Trophoblast cell (in vitro differentiated cells and primary cell): ENCODE measurements around the gene COLGALT1.
"Not testable (repeated sequence)": the region's sequence is repeated elsewhere in the genome, so short reads cannot be mapped to it uniquely, and the experiment has no call there.

Experiments
- DNase-seq, 2 donors: peaks; one replicate each; pipeline ENCODE4 v3.0.0-alpha.2; 2016
- H2AFZ ChIP-seq: 2 replicates; pipeline ENCODE4 v1.6.1; 2013; ENCODE audit warnings: low read length, moderate library complexity, mild to moderate bottlenecking; ENCODE audit not compliant: insufficient read depth, poor library complexity
- H2AK5ac ChIP-seq: 2 replicates; pipeline ENCODE4 v1.6.1; 2013; ENCODE audit warnings: mild to moderate bottlenecking, low read length
- H2BK120ac ChIP-seq: 2 replicates; pipeline ENCODE4 v1.6.1; 2013; ENCODE audit warnings: low read length, mild to moderate bottlenecking, moderate library complexity; ENCODE audit not compliant: insufficient read depth, poor library complexity
- H2BK12ac ChIP-seq: 2 replicates; pipeline ENCODE4 v1.6.1; 2013; ENCODE audit warnings: mild to moderate bottlenecking, low read length, moderate library complexity
- H2BK5ac ChIP-seq: 2 replicates; pipeline ENCODE4 v1.6.1; 2013; ENCODE audit warnings: low read length, low read depth, moderate library complexity, mild to moderate bottlenecking; ENCODE audit not compliant: poor library complexity
- H3K14ac ChIP-seq: 2 replicates; pipeline ENCODE4 v1.6.1; 2013; ENCODE audit warnings: mild to moderate bottlenecking, low read length
- H3K18ac ChIP-seq: 2 replicates; pipeline ENCODE4 v1.6.1; 2013; ENCODE audit warnings: mild to moderate bottlenecking, low read length
- H3K23ac ChIP-seq: 2 replicates; pipeline ENCODE4 v1.6.1; 2013; ENCODE audit warnings: low read length
- H3K27ac ChIP-seq: 2 replicates; pipeline ENCODE4 v1.5.1; 2013; ENCODE audit warnings: low read depth, mild to moderate bottlenecking, inconsistent platforms, low read length, moderate library complexity
- H3K27me3 ChIP-seq: 2 replicates; pipeline ENCODE4 v1.6.1; 2013; ENCODE audit warnings: inconsistent platforms, mild to moderate bottlenecking, low read length, moderate library complexity; ENCODE audit not compliant: insufficient read depth
- H3K36me3 ChIP-seq, 2 experiments: 1 replicate in 1 of 2; 2 replicates in 1 of 2; pipeline ENCODE4 v1.6.1; 2013; ENCODE audit warnings: low read length in 2 of 2, mild to moderate bottlenecking in 2 of 2, moderate library complexity in 1 of 2; ENCODE audit not compliant: insufficient read depth in 2 of 2, control insufficient read depth in 1 of 2
- H3K4ac ChIP-seq: 2 replicates; pipeline ENCODE4 v1.6.1; 2013; ENCODE audit warnings: low read depth, mild to moderate bottlenecking, low read length, moderate library complexity
- H3K4me1 ChIP-seq, 2 experiments: 1 replicate in 1 of 2; 2 replicates in 1 of 2; pipeline ENCODE4 v1.6.1; 2013; ENCODE audit warnings: low read length in 2 of 2, mild to moderate bottlenecking in 2 of 2, moderate library complexity in 1 of 2; ENCODE audit not compliant: insufficient read depth in 2 of 2, control insufficient read depth in 1 of 2
- H3K4me2 ChIP-seq: 2 replicates; pipeline ENCODE4 v1.6.1; 2013; ENCODE audit warnings: inconsistent platforms, mild to moderate bottlenecking, low read length, moderate library complexity
- H3K4me3 ChIP-seq: 2 replicates; pipeline ENCODE4 v1.5.1; 2013; ENCODE audit warnings: mild to moderate bottlenecking, low read depth, low read length, inconsistent platforms
- H3K79me1 ChIP-seq: one replicate; pipeline ENCODE4 v1.6.1; 2013; ENCODE audit warnings: low read length
- H3K79me2 ChIP-seq: 2 replicates; pipeline ENCODE4 v1.6.1; 2013; ENCODE audit warnings: low read length, mild to moderate bottlenecking; ENCODE audit not compliant: control insufficient read depth, insufficient read depth, poor library complexity
- H3K9ac ChIP-seq: 2 replicates; pipeline ENCODE4 v1.6.1; 2013; ENCODE audit warnings: mild to moderate bottlenecking, low read length
- H3K9me3 ChIP-seq: 2 replicates; pipeline ENCODE4 v1.6.1; 2013; ENCODE audit warnings: low read depth, mild to moderate bottlenecking, control low read depth, inconsistent platforms, low read length; ENCODE audit not compliant: insufficient read depth
- H4K12ac ChIP-seq: 2 replicates; pipeline ENCODE4 v1.6.1; 2013; ENCODE audit warnings: low read depth, mild to moderate bottlenecking, low read length, moderate library complexity
- H4K8ac ChIP-seq: 2 replicates; pipeline ENCODE4 v1.6.1; 2013; ENCODE audit warnings: low read depth, mild to moderate bottlenecking, low read length, moderate library complexity
- H4K91ac ChIP-seq: one replicate; pipeline ENCODE4 v1.6.1; 2013; ENCODE audit warnings: low read depth, mild to moderate bottlenecking, low read length, moderate library complexity
- WGBS: extraction: QIAGEN DNeasy Blood & Tissue Kit; methylation state at CpG from one replicate; pipeline ENCODE4 v1.1.7; 2013; ENCODE audit warnings: missing lambda C conversion rate; ENCODE audit not compliant: insufficient read length, insufficient coverage; ENCODE audit errors: extremely low coverage; 5-methylcytosine and 5-hydroxymethylcytosine counted together

Gene COLGALT1

GRCh38 chr19:17549085-17549740 is 6.2 kb upstream of the COLGALT1 start:
- Histone ChIP-seq H3K4me1 (no peaks in the 10 kb centered on the region), H4K12ac (no peak overlapping the region), H3K4me3 (no peak overlapping the region), H3K36me3 (no peaks in the 10 kb centered on the region), H2BK12ac (no peak overlapping the region), H3K14ac (no peak overlapping the region), H3K79me1 (no peaks in the 10 kb centered on the region), H2BK120ac (no peak overlapping the region), H4K8ac (no peak overlapping the region), H3K9ac (no peak overlapping the region), H3K18ac (no peak overlapping the region), H3K79me2 (no peaks in the 10 kb centered on the region), H2AK5ac (no peak overlapping the region), H3K27me3 (no peaks in the 10 kb centered on the region), H2BK5ac (no peak overlapping the region), H3K9me3 (peaks cover 4% of the 10 kb centered on the region), H3K23ac (no peak overlapping the region), H2AFZ (no peak overlapping the region), H3K4ac (no peak overlapping the region), H4K91ac (no peak overlapping the region), H3K27ac (no peak overlapping the region), H3K4me2 (no peak overlapping the region)
- no peak for DNase-seq
- WGBS = no CpG with 5 or more reads among the region's 5 CpGs

DNA sequence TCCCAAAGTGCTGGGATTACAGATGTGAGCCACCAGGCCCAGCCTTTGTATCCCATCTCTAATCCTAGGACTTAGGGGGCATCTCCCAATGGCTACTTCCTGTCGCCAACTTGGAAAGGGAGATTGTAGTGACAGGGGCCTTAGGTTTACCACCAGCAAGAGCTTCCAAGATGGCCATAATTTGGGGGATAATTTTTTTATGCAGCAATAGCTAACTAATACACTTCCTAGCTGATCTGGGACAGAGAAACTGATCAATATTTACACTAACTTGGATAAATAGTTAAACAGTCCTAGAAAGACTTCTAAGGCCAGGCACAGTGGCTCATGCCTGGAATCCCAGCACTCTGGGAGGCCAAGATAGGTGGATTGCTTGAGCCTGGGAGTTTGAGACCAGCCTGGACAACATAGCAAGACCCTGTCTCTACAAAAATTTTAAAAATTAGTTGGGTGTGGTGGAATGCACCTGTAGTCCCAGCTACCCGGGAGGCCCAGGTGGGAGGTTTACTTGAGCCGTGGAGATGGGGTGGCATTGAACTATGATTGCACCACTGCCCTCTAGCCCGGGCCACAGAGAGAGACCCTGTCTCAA is 5.3 kb upstream of the COLGALT1 start:
- H3K9ac ChIP-seq = no peak overlapping the region
- no peaks in the 10 kb centered on the region for H3K79me2 ChIP-seq
- no peak overlapping the region for H2AFZ ChIP-seq
- H4K91ac ChIP-seq = no peak overlapping the region
- H3K79me1 ChIP-seq = no peaks in the 10 kb centered on the region
- no peak overlapping the region for H3K18ac ChIP-seq
- no peak overlapping the region for H3K23ac ChIP-seq
- no peak overlapping the region for H2BK12ac ChIP-seq
- no peak overlapping the region for H4K8ac ChIP-seq
- H2BK5ac ChIP-seq = no peak overlapping the region
- no CpG with 5 or more reads among the region's 4 CpGs for WGBS
- H2BK120ac ChIP-seq = no peak overlapping the region
- H3K4me1 ChIP-seq = peaks cover 2% of the 10 kb centered on the region in 2 experiments
- H3K36me3 ChIP-seq = no peaks in the 10 kb centered on the region
- H3K4me2 ChIP-seq = no peak overlapping the region
- H4K12ac ChIP-seq = no peak overlapping the region
- H3K14ac ChIP-seq = no peak overlapping the region
- H3K27ac ChIP-seq = no peak overlapping the region
- H3K4ac ChIP-seq = no peak overlapping the region
- H3K27me3 ChIP-seq = no peaks in the 10 kb centered on the region
- H3K9me3 ChIP-seq = no peaks in the 10 kb centered on the region
- H3K4me3 ChIP-seq = no peak overlapping the region
- peak in 1 of 2 donors; percentile 43 for DNase-seq
- no peak overlapping the region for H2AK5ac ChIP-seq

- H4K12ac ChIP-seq, H4K91ac ChIP-seq, H2AFZ ChIP-seq, H3K79me1 ChIP-seq, H2AK5ac ChIP-seq, H3K4ac ChIP-seq, H4K8ac ChIP-seq, H3K79me2 ChIP-seq, H3K36me3 ChIP-seq, H3K4me3 ChIP-seq, H2BK5ac ChIP-seq, H2BK120ac ChIP-seq, H3K4me2 ChIP-seq, H3K27ac ChIP-seq, H3K18ac ChIP-seq, H3K14ac ChIP-seq, H3K4me1 ChIP-seq, H2BK12ac ChIP-seq, H3K9me3 ChIP-seq, H3K27me3 ChIP-seq, H3K9ac ChIP-seq, DNase-seq, H3K23ac ChIP-seq: not testable (repeated sequence)
- no CpG with 5 or more reads among the region's 4 CpGs for WGBS
Measured at GRCh38 chr19:17552735-17553134, 2.7 kb upstream of the COLGALT1 start.

DNA sequence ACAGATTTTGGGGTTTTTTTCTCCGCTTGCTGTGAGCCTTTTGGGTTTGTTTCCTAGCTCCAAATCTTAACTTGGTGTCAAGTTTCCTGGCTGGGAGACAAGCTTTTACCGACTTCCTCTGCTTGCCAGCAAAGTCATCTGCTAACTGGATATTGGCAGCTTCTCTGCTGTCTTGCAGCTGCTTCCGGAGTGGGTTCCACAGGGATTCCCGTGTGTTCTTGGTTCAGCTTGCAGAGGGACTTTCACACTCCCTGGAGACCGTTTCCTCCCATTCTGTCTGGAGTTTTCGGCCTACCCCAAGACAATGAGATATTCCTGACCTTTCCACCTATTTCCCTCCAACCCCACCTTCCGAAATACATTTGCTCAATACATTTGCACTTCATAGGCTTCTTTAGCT is 2.2 kb upstream of the COLGALT1 start:
- no CpG with 5 or more reads among the region's 7 CpGs for WGBS

More for the DNA sequence above, 2.2 kb upstream of the COLGALT1 start:
- Histone ChIP-seq H3K79me2 (peaks cover 4% of the 10 kb centered on the region), H3K4ac (no peak overlapping the region), H4K12ac (no peak overlapping the region), H3K4me1 (peaks cover 3 to 6% of the 10 kb centered on the region in 2 experiments), H3K14ac (no peak overlapping the region), H2BK5ac (no peak overlapping the region), H3K36me3 (peaks cover 0 to 5% of the 10 kb centered on the region in 2 experiments), H3K18ac (no peak overlapping the region), H3K9ac (no peak overlapping the region), H3K9me3 (no peaks in the 10 kb centered on the region), H3K27ac (no peak overlapping the region), H3K23ac (no peak overlapping the region), H3K4me3 (no peak overlapping the region), H2BK120ac (no peak overlapping the region), H4K91ac (no peak overlapping the region), H2AK5ac (no peak overlapping the region), H3K79me1 (peaks cover 6% of the 10 kb centered on the region), H3K4me2 (no peak overlapping the region), H4K8ac (no peak overlapping the region), H2AFZ (no peak overlapping the region), H2BK12ac (no peak overlapping the region), H3K27me3 (no peaks in the 10 kb centered on the region)
- peak in 1 of 2 donors; percentile 9 for DNase-seq
